Fibroblast of lung (primary cell): ENCODE results near the gene PPP1R13B. TPM values are rescaled to one million over a fixed set of nuclear protein-coding genes. Genes with fewer than 3 reads are reported as not detected.

ENCODE experiments used
- DNase-seq, 2 donors: peaks; one replicate each; pipeline versions ENCODE4 v3.0.0 to v3.0.0-alpha.2; 2010; ENCODE audit warnings: low read depth in 2 of 2
- H2AFZ ChIP-seq: 2 replicates; pipeline ENCODE4 v1.5.1; 2012; ENCODE audit warnings: low read length, control low read depth, inconsistent platforms
- H3K27ac ChIP-seq: 2 replicates; pipeline ENCODE4 v1.5.1; 2011; ENCODE audit warnings: low read length, control low read depth; ENCODE audit not compliant: insufficient read depth
- H3K27me3 ChIP-seq: 2 replicates; pipeline ENCODE4 v1.5.1; 2011; ENCODE audit warnings: mild to moderate bottlenecking, low read length; ENCODE audit not compliant: control insufficient read depth, insufficient read depth
- H3K36me3 ChIP-seq: 2 replicates; pipeline ENCODE4 v1.5.1; 2011; ENCODE audit warnings: low read length; ENCODE audit not compliant: control insufficient read depth, insufficient read depth
- H3K4me1 ChIP-seq: 2 replicates; pipeline ENCODE4 v1.5.1; 2011; ENCODE audit warnings: low read length; ENCODE audit not compliant: control insufficient read depth, insufficient read depth; ENCODE audit errors: extremely low read depth
- H3K4me2 ChIP-seq: 2 replicates; pipeline ENCODE4 v1.5.1; 2011; ENCODE audit warnings: low read length, control low read depth; ENCODE audit not compliant: insufficient read depth; ENCODE audit errors: extremely low read depth
- H3K4me3 ChIP-seq, 4 experiments: fragments of 200-600 bp in 1 of 4; sonication (generic) in 1 of 4; replicated peaks in 1 of 4; 2 replicates each; pipeline ENCODE4 v1.5.1; 2011 to 2016; ENCODE audit warnings: low read length in 4 of 4, low read depth in 3 of 4, mild to moderate bottlenecking in 3 of 4, control low read depth in 2 of 4, inconsistent platforms in 1 of 4, mixed read lengths in 1 of 4; ENCODE audit not compliant: insufficient read depth in 1 of 4; ENCODE audit errors: control extremely low read depth in 1 of 4
- H3K79me2 ChIP-seq: 2 replicates; pipeline ENCODE4 v1.5.1; 2012; ENCODE audit warnings: mild to moderate bottlenecking, low read length, inconsistent platforms; ENCODE audit not compliant: control insufficient read depth, insufficient read depth
- H3K9ac ChIP-seq: 2 replicates; pipeline ENCODE4 v1.5.1; 2011; ENCODE audit warnings: mild to moderate bottlenecking, low read length, control low read depth; ENCODE audit not compliant: insufficient read depth
- H3K9me3 ChIP-seq: 2 replicates; pipeline ENCODE4 v1.5.1; 2012; ENCODE audit warnings: low read depth, low read length; ENCODE audit not compliant: control insufficient read depth, insufficient read depth
- H4K20me1 ChIP-seq: 2 replicates; pipeline ENCODE4 v1.5.1; 2011; ENCODE audit warnings: low read length; ENCODE audit not compliant: control insufficient read depth, insufficient read depth; ENCODE audit errors: extremely low read depth
- EZH2 ChIP-seq: IDR thresholded peaks from 2 replicates; pipeline ENCODE4 v1.5.1; 2012; ENCODE audit warnings: low read length, control low read depth, mild to moderate bottlenecking; ENCODE audit errors: missing control alignments
- polyA plus RNA-seq, 2 donors: library from polyadenylated mRNA; depleted of rRNA in 1 of 2; stranded (reverse) in 1 of 2; unstranded in 1 of 2; fragments of >200 nt; gene quantifications; 2 replicates each; pipeline ENCODE4 v1.2.1, GENCODE V29; 2011 to 2012; ENCODE audit warnings: missing spikeins in 1 of 2
- total RNA-seq: library from RNA; depleted of rRNA; stranded (reverse); fragments of >200 nt; gene quantifications from 2 replicates; pipeline ENCODE4 v1.2.1, GENCODE V29; 2014
- TF ChIP-seq, protein P1 (sequence below), 2 donors: IDR thresholded peaks in 1 of 2; conservative IDR thresholded peaks in 1 of 2; 1 replicate in 1 of 2; 2 replicates in 1 of 2; pipeline ENCODE4 v1.5.1; 2011 to 2012; ENCODE audit warnings: low read length in 2 of 2, control low read depth in 1 of 2, inconsistent platforms in 1 of 2, low read depth in 1 of 2, mild to moderate bottlenecking in 1 of 2

The PPP1R13B gene
- total and polyA plus RNA-seq, 2 donors (not counting 1 experiment from before 2014, with no cell fraction given) = 2.0 to 2.7 TPM

DNA sequence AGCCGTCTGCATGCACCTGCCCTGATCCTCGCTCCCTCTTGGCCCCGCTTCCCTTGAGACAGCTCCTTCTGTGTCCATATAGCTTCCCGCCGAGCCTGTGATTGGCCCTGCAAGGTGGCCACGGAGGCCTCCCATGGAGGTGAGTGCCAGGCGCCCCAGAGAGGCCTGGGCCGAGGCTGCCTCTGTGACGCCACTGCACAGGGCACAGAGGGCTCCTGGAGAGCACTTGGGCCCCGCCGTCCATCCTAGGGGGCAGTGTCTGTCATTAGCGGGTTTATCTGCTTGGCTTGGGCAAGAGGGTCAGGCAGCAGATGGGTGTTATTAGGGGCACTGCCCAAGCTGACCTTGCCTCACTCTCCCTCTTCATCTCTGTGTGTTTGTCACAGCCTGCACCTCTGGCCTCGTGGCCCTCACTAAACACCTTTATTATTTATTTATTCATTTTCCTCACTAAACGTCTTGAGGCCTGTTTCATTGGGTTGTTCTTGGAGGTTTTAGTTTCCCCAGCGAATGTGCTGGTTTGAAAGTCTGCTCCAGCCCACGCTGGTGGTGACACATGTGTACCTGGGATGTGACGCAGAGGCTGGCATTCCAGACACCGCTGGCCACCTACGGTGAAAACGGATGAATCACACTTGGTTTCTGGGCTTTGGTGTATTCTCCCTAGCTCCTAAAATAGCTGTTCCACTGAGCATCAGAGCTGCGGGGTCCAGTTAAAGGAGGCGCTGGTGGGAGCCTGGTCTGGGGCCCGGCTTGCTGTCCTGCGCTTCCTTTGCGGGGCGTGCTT is 125.8 kb downstream of the PPP1R13B start:
- Histone ChIP-seq H2AFZ (no peak overlapping the region), H3K9me3 (no peaks in the 10 kb centered on the region), H3K36me3 (peaks cover 5% of the 10 kb centered on the region), H3K4me3 (no peak overlapping the region), H3K79me2 (peaks cover 54% of the 10 kb centered on the region), H3K4me2 (no peak overlapping the region), H3K27me3 (no peaks in the 10 kb centered on the region), H3K27ac (no peak overlapping the region), H3K9ac (no peak overlapping the region), H3K4me1 (peaks cover 13% of the 10 kb centered on the region), H4K20me1 (no peaks in the 10 kb centered on the region)
- no peak for TF ChIP-seq EZH2
- TF ChIP-seq, protein P1, sequence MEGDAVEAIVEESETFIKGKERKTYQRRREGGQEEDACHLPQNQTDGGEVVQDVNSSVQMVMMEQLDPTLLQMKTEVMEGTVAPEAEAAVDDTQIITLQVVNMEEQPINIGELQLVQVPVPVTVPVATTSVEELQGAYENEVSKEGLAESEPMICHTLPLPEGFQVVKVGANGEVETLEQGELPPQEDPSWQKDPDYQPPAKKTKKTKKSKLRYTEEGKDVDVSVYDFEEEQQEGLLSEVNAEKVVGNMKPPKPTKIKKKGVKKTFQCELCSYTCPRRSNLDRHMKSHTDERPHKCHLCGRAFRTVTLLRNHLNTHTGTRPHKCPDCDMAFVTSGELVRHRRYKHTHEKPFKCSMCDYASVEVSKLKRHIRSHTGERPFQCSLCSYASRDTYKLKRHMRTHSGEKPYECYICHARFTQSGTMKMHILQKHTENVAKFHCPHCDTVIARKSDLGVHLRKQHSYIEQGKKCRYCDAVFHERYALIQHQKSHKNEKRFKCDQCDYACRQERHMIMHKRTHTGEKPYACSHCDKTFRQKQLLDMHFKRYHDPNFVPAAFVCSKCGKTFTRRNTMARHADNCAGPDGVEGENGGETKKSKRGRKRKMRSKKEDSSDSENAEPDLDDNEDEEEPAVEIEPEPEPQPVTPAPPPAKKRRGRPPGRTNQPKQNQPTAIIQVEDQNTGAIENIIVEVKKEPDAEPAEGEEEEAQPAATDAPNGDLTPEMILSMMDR (conservative IDR thresholded peaks at IDR 0.05 in 1 of 2, IDR thresholded peaks at IDR 0.05 in 1 of 2; ENCODE audit: low read depth in 1 of 2, low read length in 2 of 2) = no peak
- DNase-seq = peak in 1 of 2 donors; percentile 91

DNA sequence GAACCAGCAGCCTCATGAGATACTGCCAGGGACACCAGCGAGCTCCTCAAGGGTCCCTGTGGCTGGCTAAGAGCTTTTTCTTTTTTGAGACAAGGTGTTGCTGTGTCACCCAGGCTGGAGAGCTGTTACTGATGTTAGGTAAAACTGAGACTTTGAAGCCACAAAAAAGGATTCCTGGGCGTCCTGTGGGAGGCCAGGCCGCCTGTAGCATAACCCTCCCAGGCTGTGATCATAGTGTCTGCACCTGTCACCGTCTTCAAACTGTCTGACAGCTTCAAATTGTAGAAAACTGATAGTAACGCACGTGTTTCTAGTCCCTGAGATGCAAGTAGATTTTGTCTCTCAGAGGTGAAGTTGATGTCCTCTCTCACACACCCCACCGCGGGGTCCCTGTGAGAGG is 127.6 kb downstream of the PPP1R13B start:
- DNase-seq = no peak
- Histone ChIP-seq H4K20me1 (no peaks in the 10 kb centered on the region), H3K4me2 (no peak overlapping the region), H3K36me3 (no peaks in the 10 kb centered on the region), H3K4me3 (no peak overlapping the region), H2AFZ (no peak overlapping the region), H3K27me3 (no peaks in the 10 kb centered on the region), H3K4me1 (peaks cover 13% of the 10 kb centered on the region), H3K27ac (no peak overlapping the region), H3K9me3 (no peaks in the 10 kb centered on the region), H3K9ac (no peak overlapping the region), H3K79me2 (peaks cover 48% of the 10 kb centered on the region)
- no peak for TF ChIP-seq EZH2
- TF ChIP-seq, protein P1 (conservative IDR thresholded peaks at IDR 0.05 in 1 of 2, IDR thresholded peaks at IDR 0.05 in 1 of 2; ENCODE audit: low read depth in 1 of 2, low read length in 2 of 2) = no peak

DNA sequence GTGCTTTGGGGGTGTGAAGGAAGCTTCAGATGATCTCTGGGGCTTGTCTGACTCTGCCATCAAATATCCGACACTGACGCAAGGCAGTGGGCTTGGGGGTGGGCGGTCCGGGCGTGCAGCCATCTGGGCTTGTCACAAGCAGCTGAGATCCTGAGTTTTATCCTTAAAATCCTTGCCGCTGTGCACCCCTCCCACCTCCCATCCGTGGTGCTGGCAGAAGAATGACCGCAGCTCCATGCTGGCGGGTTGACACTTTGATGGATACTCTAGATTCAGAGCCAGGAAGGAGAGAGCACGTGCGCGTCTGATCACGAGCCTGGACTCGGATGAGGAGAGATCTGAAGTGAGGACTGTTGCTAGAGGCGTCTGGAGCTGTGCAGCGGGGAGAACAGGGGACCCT is 128.8 kb downstream of the PPP1R13B start:
- Histone ChIP-seq H3K4me3 (peak overlapping the region in 2 of 4 experiments; percentile 5 to 22), H3K79me2 (peaks cover 53% of the 10 kb centered on the region), H3K27ac (no peak overlapping the region), H3K4me2 (peak overlapping the region; percentile 58), H3K27me3 (no peaks in the 10 kb centered on the region), H2AFZ (no peak overlapping the region), H3K9me3 (no peaks in the 10 kb centered on the region), H4K20me1 (no peaks in the 10 kb centered on the region), H3K4me1 (peaks cover 9% of the 10 kb centered on the region), H3K36me3 (no peaks in the 10 kb centered on the region), H3K9ac (no peak overlapping the region)
- TF ChIP-seq, protein P1 (conservative IDR thresholded peaks at IDR 0.05 in 1 of 2, IDR thresholded peaks at IDR 0.05 in 1 of 2; ENCODE audit: low read depth in 1 of 2, low read length in 2 of 2) = no peak
- no peak for TF ChIP-seq EZH2
- peak; percentile 86 to 91 for DNase-seq
